Measurements from ENCODE around the gene LRRC34. TPM values are rescaled to one million over a fixed set of nuclear protein-coding genes. Genes with fewer than 3 reads are reported as not detected.

The LRRC34 gene
- total and polyA plus RNA-seq, 9 of the 15 experiments (the other 6 are each of a cell fraction or from before 2014, with no cell fraction given): 0.17 to 0.30 TPM; not detected in 7

- TF ChIP-seq STAG1 (CRISPR knock-in tag; IDR thresholded peaks at IDR 0.05; ENCODE audit: borderline replicate concordance) (no peak), IRF1 (CRISPR knock-in tag; IDR thresholded peaks at IDR 0.05; ENCODE audit: borderline replicate concordance) (no peak), MCM2 (IDR thresholded peaks at IDR 0.05; ENCODE audit: low read depth) (no peak), HCFC1 (IDR thresholded peaks at IDR 0.05; ENCODE audit: low read depth, low read length) (peak; percentile 67), NBN (IDR thresholded peaks at IDR 0.05; ENCODE audit: low read depth) (no peak), CTCFL (IDR thresholded peaks at IDR 0.05; ENCODE audit: borderline replicate concordance, insufficient read depth, low read depth, low read length, poor library complexity, severe bottlenecking) (no peak), CHD1 (IDR thresholded peaks at IDR 0.05; ENCODE audit: low read length) (peak; percentile 86), ARID2 (IDR thresholded peaks at IDR 0.05) (no peak), FOXJ3 (CRISPR knock-in tag; IDR thresholded peaks at IDR 0.05) (no peak), ZKSCAN1 (IDR thresholded peaks at IDR 0.05; ENCODE audit: low read depth, low read length) (no peak), DEAF1 (CRISPR knock-in tag; IDR thresholded peaks at IDR 0.05) (0 out of 2 replicates have a peak, but pooled peaks have one; percentile 9), ZKSCAN8 (CRISPR knock-in tag; IDR thresholded peaks at IDR 0.05) (no peak), BRCA1 (IDR thresholded peaks at IDR 0.05) (no peak), BRCA1 (CRISPR knock-in tag; IDR thresholded peaks at IDR 0.05) (no peak), RNF219 (CRISPR knock-in tag; IDR thresholded peaks at IDR 0.05) (no peak), BHLHE40 (IDR thresholded peaks at IDR 0.05; ENCODE audit: low read length) (peak; percentile 31; the same call in 1 of the 2 replicates), LEF1 (IDR thresholded peaks at IDR 0.05) (no peak), ZNF197 (CRISPR knock-in tag; IDR thresholded peaks at IDR 0.05; ENCODE audit: low read depth) (no peak), POLR2AphosphoS5 (IDR thresholded peaks at IDR 0.05; ENCODE audit: control insufficient read depth, insufficient read depth, low read depth, low read length) (peak; percentile 94), POLR3A (IDR thresholded peaks at IDR 0.05; ENCODE audit: borderline replicate concordance, extremely low read depth, insufficient read depth, insufficient read length) (no peak), RAD51 (IDR thresholded peaks at IDR 0.05; ENCODE audit: borderline replicate concordance, low read depth) (no peak), NFE2 (IDR thresholded peaks at IDR 0.05; ENCODE audit: low read depth) (no peak), HMG20B (CRISPR knock-in tag; IDR thresholded peaks at IDR 0.05) (no peak)
Observed at GRCh38 chr3:169764882-169765612, 47.7 kb downstream of the LRRC34 start, which contains the start of gene TERC (continued).
